Activated B cell treated with CpG ODN at 0.5 μM for 24 hours (primary cell): ENCODE results near the gene KHDC1L. TPM values are rescaled to one million over a fixed set of nuclear protein-coding genes. Genes with fewer than 3 reads are reported as not detected.

Experiments used
- ATAC-seq: fragments of 200-7000 bp; cut with Tn5 transposase; one replicate; pipeline ENCODE4 v1.10.0; 2021; ENCODE audit warnings: low read depth, mild to moderate bottlenecking, moderate library complexity
- CTCF ChIA-PET: fragments of 350-600 bp; sonication (Branson Sonifier 250); formaldehyde crosslinking; loops from one replicate; lab custom pipeline; 2021; ENCODE audit warnings: antibody characterized with exemption; lab: Charles Lee
- POLR2A ChIA-PET: fragments of 350-600 bp; sonication (Branson Sonifier 250); formaldehyde crosslinking; loops from one replicate; lab custom pipeline; 2021; ENCODE audit warnings: antibody characterized with exemption; lab: Charles Lee
- DNase-seq: peaks from one replicate; pipeline ENCODE4 v3.0.0; 2022
- H3K27ac Mint-ChIP-seq: one replicate; pipeline ENCODE4 v1.8.0; 2020; ENCODE audit warnings: mixed read lengths
- H3K27me3 Mint-ChIP-seq: one replicate; pipeline ENCODE4 v1.8.0; 2021; ENCODE audit warnings: mixed read lengths
- H3K36me3 Mint-ChIP-seq: one replicate; pipeline ENCODE4 v1.8.0; 2021; ENCODE audit warnings: low read depth, mixed read lengths
- H3K4me1 Mint-ChIP-seq: one replicate; pipeline ENCODE4 v1.8.0; 2021; ENCODE audit warnings: mixed read lengths
- H3K4me3 Mint-ChIP-seq: one replicate; pipeline ENCODE4 v1.8.0; 2020; ENCODE audit warnings: mild to moderate bottlenecking, mixed read lengths
- H3K9me3 Mint-ChIP-seq: one replicate; pipeline ENCODE4 v1.8.0; 2020; ENCODE audit warnings: mixed read lengths
- intact Hi-C: fragments of 100-400 bp; cut with micrococcal nuclease; formaldehyde crosslinking; loops from one replicate; pipeline ENCODE4 v1.15.1; 2024
- total RNA-seq: library from RNA; stranded (reverse); gene quantifications from 2 replicates; pipeline ENCODE4 v1.2.3, GENCODE V29; 2022
- TF ChIP-seq, protein P1 (sequence below): fragments of 200-600 bp; IDR thresholded peaks from one replicate; pipeline ENCODE4 v1.8.0; 2022; ENCODE audit warnings: antibody characterized with exemption, mild to moderate bottlenecking

Gene KHDC1L
- total RNA-seq, 1 donor from 2014 or later: not detected

DNA sequence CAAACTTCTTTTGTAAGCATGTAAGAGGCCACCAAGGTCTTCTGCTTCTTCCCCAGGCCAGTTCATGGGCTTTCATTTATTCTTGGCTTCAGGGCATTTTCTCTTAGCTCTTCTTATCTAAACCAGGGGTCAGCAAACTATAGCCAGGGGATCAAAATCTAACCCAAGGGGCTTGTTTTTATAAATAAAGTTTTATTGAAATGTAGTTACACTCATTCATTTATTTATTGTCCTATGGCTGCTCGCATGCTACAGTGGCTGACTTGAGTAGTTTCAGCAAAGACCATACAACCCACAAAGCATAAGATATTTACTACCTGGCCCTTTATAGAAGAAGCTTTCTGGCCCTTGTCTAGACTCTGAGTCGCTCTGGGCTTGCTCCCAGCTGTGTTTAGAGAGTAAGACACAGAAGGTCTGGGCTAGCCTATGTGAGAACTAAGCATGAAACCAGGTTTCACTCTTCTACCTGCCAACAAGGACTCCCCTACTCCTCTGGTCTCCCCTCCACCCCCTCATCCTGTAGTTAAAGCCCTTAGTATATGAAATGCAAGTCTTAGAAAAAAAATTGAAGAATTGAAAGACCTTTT is 43.2 kb downstream of the KHDC1L start:
- TF ChIP-seq, protein P1, sequence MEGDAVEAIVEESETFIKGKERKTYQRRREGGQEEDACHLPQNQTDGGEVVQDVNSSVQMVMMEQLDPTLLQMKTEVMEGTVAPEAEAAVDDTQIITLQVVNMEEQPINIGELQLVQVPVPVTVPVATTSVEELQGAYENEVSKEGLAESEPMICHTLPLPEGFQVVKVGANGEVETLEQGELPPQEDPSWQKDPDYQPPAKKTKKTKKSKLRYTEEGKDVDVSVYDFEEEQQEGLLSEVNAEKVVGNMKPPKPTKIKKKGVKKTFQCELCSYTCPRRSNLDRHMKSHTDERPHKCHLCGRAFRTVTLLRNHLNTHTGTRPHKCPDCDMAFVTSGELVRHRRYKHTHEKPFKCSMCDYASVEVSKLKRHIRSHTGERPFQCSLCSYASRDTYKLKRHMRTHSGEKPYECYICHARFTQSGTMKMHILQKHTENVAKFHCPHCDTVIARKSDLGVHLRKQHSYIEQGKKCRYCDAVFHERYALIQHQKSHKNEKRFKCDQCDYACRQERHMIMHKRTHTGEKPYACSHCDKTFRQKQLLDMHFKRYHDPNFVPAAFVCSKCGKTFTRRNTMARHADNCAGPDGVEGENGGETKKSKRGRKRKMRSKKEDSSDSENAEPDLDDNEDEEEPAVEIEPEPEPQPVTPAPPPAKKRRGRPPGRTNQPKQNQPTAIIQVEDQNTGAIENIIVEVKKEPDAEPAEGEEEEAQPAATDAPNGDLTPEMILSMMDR: no peak
- H3K4me1 Mint-ChIP-seq: peaks cover 14% of the 10 kb centered on the region
- DNase-seq: no peak

DNA sequence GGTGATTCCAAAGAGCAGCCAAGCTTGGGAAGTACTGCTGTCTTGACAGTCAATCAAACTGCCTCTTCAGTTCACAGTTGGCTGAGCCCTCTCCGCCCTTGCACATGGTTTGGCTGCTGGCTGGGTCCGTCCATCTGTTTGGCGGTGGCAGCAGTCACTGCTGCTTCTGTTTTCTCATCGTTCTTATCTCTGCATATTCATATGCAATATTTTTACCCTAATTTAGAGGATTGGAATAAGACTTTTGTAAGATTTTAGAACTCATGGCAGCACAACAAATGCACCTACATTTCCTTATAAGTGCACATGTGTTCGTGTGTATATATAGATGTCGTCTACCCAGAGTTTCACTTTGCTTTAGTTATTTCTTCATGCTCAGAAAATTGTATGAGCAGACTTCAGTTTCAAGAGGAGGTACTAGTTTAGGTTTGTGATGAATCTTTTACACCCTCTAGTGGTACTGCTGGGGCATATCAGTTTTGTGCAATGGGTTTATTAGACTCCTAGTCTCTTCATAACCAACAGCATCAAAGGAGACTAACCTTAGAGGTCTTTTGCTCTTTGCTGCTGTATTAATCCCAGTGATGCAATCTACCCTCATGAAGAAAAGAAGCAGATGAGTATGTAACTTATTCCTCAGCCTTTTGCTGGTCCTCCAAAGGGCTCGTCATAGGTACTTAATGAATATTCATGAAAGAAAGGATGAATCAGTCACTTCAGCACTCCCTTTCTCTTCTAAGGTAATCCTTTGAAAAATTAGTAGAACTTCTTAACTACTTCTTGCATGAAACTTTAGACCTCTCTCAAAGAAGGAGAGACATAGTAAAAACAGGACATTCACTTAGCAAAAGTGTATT is 44.3 kb downstream of the KHDC1L start:
- Mint-ChIP-seq H3K27me3 (no peaks in the 10 kb centered on the region), H3K27ac (peak overlapping the region; percentile 33), H3K9me3 (no peaks in the 10 kb centered on the region), H3K36me3 (no peaks in the 10 kb centered on the region), H3K4me3 (peak overlapping the region; percentile 69), H3K4me1 (peaks cover 14% of the 10 kb centered on the region)
- POLR2A ChIA-PET: no interaction called here
- intact Hi-C loops: loop anchor here (1.0 to 5.0 kb wide), 9 partner anchors 51 to 1797 kb away; no protein-coding TSS in a partner anchor
- TF ChIP-seq, protein P1: peak; percentile 34
- peak; percentile 93 for ATAC-seq
- no peak for DNase-seq
- CTCF ChIA-PET: interaction anchor here (1.0 to 2.6 kb wide), 10 partner anchors 12 to 1646 kb away, joined by 3 to 27 read pairs (median 4); no protein-coding TSS in a partner anchor

More for the DNA sequence above, 43.2 kb downstream of the KHDC1L start:
- ATAC-seq: no peak
- Mint-ChIP-seq H3K27me3 (no peaks in the 10 kb centered on the region), H3K9me3 (no peaks in the 10 kb centered on the region), H3K36me3 (no peaks in the 10 kb centered on the region), H3K4me3 (no peak overlapping the region), H3K27ac (no peak overlapping the region)
- CTCF ChIA-PET: interaction anchor here (0.9 to 2.6 kb wide), 2 partner anchors 565 to 770 kb away, joined by 3 to 17 read pairs; no protein-coding TSS in a partner anchor
- intact Hi-C loops: loop anchor here (5.0 kb wide), 1 partner anchor 130 kb away; no protein-coding TSS in a partner anchor
- POLR2A ChIA-PET: no interaction called here

DNA sequence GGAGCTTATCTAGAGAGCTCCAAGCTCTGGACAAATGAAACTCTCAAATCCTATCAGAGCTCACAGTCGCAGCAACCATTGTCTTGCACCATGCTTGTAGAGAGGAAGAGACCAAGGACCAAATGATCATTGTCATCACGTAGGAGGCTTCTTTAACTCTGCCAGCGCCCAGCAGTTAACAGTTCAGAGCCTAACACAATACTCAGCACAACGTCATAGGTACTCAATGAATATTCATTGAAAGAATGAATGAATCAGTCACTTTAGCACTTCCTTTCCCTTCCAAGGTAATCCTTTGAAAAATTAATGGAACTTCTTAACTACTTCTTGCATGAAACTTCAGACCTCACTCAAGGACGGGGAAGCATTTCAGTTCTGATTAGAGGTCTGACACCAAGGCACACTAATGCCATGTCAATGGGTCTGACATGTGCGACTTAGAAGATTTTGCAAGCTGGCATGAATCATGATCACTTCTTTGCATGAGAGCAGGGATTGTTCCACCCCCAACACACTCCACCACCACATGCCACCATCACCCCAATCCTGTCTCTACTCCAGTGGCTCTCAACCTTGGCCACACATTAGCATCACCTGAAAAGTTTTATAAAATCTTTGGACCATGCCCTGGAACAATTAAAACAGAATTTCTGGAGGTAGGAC is 45.1 kb downstream of the KHDC1L start:
- no peak for ATAC-seq
- Mint-ChIP-seq H3K36me3 (no peaks in the 10 kb centered on the region), H3K4me3 (peak overlapping the region; percentile 69), H3K4me1 (peaks cover 14% of the 10 kb centered on the region), H3K9me3 (no peaks in the 10 kb centered on the region), H3K27me3 (no peaks in the 10 kb centered on the region), H3K27ac (no peak overlapping the region)
- DNase-seq: no peak
- intact Hi-C loops: loop anchor here (5.0 kb wide), 1 partner anchor 132 kb away; no protein-coding TSS in a partner anchor
- TF ChIP-seq, protein P1: no peak
- ChIA-PET CTCF (interaction anchor here (1.0 to 1.7 kb wide), 9 partner anchors 11 to 1645 kb away, joined by 3 to 27 read pairs (median 4); no protein-coding TSS in a partner anchor), POLR2A (no interaction called here)

DNA sequence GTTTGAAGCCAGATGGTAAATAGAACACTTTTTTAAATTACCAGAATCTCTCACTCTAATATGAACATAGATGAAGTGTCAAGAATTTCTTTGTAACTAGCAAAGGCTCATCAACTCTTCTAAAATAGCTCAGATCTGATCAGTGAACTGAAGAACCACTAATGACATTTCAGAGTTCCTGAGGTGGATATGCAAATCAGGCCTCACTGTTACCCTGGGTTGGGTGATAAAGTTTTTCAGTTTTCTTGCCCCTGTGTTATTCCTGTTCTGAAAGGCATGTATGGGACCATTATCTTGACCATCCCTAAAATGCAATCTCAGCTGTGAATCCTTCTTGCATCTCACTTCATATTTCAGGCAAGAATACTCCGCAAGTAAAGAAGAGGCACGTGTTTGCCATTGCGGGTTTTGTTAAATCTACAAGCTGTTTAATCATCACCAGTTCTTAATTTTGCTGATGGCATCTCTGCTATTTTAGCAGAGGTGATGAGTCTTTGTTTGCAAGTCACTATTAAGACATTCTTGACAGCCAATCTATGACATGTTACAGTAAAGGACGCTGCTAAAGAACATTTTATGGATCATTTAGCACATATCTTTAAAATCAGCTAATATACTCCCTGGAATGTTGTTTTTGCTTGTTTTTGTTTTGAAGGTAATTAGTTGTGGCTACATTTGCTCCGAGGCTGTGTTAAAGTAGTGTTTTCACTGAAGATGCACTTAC is 47.9 kb downstream of the KHDC1L start:
- TF ChIP-seq, protein P1: no peak
- POLR2A ChIA-PET: interaction anchor here (1.0 to 1.4 kb wide), 2 partner anchors 555 to 558 kb away, joined by 5 to 7 read pairs; partner anchors contain the start of gene KCNQ5
- ATAC-seq: peak; percentile 47
- Mint-ChIP-seq H3K4me3 (no peak overlapping the region), H3K36me3 (no peaks in the 10 kb centered on the region), H3K4me1 (peaks cover 14% of the 10 kb centered on the region), H3K9me3 (no peaks in the 10 kb centered on the region), H3K27ac (no peak overlapping the region), H3K27me3 (no peaks in the 10 kb centered on the region)
- intact Hi-C loops: no loop called here
- DNase-seq: no peak
- CTCF ChIA-PET: interaction anchor here (0.5 to 1.5 kb wide), 7 partner anchors 47 to 765 kb away, joined by 3 to 9 read pairs (median 4); no protein-coding TSS in a partner anchor
